Measurements from ENCODE around the gene FERMT1.

DNA sequence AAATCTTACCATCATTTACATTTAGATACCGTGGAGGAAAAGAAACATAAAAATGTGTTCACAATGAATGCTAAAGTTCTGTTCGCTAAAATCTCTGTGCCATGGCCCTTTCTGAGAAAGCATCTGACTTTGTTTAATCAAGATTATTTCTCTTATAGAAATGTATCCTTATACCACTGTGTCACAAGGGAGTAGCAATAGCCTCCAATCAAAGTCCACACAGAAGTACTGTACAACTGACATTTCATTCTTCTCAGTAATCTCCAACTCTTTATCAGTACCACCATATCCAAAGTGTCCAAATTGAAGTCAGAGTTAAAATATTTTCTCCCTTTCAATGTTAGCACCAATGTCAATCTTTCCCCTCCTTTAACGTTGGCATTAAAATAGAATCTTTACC is 6.1 kb downstream of the FERMT1 start:
- TF ChIP-seq POLR2A (IDR thresholded peaks at IDR 0.05): no peak
- TF ChIP-seq, protein P1, sequence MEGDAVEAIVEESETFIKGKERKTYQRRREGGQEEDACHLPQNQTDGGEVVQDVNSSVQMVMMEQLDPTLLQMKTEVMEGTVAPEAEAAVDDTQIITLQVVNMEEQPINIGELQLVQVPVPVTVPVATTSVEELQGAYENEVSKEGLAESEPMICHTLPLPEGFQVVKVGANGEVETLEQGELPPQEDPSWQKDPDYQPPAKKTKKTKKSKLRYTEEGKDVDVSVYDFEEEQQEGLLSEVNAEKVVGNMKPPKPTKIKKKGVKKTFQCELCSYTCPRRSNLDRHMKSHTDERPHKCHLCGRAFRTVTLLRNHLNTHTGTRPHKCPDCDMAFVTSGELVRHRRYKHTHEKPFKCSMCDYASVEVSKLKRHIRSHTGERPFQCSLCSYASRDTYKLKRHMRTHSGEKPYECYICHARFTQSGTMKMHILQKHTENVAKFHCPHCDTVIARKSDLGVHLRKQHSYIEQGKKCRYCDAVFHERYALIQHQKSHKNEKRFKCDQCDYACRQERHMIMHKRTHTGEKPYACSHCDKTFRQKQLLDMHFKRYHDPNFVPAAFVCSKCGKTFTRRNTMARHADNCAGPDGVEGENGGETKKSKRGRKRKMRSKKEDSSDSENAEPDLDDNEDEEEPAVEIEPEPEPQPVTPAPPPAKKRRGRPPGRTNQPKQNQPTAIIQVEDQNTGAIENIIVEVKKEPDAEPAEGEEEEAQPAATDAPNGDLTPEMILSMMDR (IDR thresholded peaks at IDR 0.05): no peak
- TF ChIP-seq EP300 (IDR thresholded peaks at IDR 0.05): no peak

Data from tibial nerve (tissue), 4 donors.